Suppressor macrophage treated with lipopolysaccharide for 1 hour (primary cell): ENCODE data around the gene TRAPPC10.
A peak's percentile ranks its signal among the peaks of the same experiment; 100 is the strongest.

Source experiments
- DNase-seq, 3 donors: peaks; one replicate each; pipeline ENCODE4 v3.0.0-alpha.2; 2020 to 2022

Gene TRAPPC10, protein sequence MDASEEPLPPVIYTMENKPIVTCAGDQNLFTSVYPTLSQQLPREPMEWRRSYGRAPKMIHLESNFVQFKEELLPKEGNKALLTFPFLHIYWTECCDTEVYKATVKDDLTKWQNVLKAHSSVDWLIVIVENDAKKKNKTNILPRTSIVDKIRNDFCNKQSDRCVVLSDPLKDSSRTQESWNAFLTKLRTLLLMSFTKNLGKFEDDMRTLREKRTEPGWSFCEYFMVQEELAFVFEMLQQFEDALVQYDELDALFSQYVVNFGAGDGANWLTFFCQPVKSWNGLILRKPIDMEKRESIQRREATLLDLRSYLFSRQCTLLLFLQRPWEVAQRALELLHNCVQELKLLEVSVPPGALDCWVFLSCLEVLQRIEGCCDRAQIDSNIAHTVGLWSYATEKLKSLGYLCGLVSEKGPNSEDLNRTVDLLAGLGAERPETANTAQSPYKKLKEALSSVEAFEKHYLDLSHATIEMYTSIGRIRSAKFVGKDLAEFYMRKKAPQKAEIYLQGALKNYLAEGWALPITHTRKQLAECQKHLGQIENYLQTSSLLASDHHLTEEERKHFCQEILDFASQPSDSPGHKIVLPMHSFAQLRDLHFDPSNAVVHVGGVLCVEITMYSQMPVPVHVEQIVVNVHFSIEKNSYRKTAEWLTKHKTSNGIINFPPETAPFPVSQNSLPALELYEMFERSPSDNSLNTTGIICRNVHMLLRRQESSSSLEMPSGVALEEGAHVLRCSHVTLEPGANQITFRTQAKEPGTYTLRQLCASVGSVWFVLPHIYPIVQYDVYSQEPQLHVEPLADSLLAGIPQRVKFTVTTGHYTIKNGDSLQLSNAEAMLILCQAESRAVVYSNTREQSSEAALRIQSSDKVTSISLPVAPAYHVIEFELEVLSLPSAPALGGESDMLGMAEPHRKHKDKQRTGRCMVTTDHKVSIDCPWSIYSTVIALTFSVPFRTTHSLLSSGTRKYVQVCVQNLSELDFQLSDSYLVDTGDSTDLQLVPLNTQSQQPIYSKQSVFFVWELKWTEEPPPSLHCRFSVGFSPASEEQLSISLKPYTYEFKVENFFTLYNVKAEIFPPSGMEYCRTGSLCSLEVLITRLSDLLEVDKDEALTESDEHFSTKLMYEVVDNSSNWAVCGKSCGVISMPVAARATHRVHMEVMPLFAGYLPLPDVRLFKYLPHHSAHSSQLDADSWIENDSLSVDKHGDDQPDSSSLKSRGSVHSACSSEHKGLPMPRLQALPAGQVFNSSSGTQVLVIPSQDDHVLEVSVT

GRCh38 chr21:44011579-44012473 is at the start of gene TRAPPC10:
TRAPPC10 (plus strand) TSS chr21:44012309; CDS start chr21:44012494, 185 bp downstream.
- DNase-seq: peak; percentile 92 to 97 (median 96)

DNA sequence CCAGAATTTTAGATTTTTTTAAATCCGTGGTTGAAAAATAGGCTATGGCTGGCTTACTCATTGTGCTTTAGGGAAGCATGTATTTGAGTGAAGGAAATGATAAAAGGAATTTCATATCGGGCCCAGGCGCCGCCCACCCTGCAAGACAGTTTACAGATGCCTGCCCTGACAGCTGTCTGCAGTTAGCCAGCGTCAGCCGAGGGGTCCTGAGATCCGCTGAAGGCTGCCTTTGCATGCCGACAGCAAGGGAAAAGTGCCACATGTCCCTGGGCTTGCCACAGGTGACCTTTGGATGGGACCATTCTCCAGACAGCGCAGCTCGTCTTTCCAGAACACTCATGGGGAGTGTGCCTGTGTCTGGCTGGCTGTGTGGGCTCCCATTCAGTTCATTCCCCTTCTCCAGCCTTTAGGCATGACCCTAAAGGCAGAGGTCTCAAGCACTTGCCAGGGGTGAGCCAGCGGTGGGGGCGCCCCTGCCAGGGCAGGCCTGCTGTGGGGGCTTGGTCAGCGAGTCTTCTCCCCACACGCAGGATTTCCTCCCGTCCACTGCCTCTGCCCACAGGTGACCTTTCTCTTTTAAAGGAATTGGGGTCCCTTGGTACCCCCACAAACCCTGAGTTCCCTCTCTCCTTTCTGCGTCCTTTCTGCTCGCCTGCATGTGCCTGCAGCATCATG is 46.1 kb upstream of the TRAPPC10 start:
- no peak for DNase-seq

GRCh38 chr21:43966946-43967512 is 45.1 kb upstream of the TRAPPC10 start:
- no peak for DNase-seq

DNA sequence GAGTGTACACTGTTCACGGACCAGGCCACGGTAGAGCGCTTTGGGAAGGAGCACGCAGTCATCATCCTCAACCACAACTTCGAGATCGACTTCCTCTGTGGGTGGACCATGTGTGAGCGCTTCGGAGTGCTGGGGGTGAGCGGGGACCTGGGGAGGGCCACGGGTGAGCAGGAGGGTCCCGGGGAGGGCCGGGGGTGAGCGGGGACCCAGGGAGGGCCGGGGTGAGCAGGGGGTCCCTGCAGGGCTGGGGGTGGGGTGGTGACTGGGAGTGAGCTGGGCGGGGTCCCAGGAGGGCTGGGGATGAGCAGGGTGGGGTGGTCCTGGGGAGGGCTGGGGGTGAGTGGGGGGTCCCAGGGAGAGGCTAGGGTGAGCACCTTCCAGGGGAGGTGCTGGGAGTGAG is 44.1 kb upstream of the TRAPPC10 start:
- DNase-seq: no peak

DNA sequence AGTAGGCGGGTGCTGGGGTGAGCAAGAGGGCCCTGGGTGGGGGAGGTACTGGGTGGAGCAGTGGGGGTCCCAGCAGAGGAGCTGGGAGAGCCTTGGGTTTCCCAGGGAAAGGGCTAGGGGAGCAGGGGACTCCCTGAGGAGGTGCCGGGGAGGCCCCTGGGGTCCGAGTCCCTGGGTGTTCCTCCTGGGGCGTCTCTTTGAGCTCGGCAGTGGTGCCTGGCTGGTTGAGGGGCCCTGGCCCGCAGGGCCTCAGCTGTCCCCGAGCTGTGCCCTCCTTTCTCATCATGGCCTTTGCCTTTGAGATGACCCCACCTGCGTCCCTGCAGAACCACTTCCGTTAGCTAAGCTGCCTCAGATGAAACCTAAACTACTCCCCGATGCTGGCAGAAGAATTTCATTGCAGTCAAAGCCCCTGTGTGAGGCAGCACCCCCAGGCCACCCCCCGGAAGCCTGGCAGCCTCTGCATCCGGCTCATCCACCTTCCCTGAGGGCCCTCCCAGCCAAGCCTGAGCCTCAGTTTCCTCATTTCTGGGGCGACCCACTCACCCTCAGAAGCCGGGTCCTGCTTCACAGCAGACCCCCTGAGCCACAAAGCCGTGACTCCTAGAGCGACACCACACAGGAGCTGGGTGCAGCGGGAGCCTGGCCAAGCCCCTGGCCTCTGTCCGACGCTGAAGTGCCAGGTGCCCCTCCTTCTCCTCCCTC is 43.5 kb upstream of the TRAPPC10 start:
- no peak for DNase-seq

DNA sequence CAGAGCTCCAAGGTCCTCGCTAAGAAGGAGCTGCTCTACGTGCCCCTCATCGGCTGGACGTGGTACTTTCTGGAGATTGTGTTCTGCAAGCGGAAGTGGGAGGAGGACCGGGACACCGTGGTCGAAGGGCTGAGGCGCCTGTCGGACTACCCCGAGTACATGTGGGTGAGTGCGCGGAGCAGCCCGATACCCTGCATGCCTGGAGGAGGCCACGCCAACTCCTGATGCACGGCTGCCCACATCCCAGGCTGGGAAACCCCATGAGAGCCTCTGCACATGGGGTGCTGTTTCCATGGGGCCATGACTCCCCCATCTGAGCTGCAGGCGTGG is 43.0 kb upstream of the TRAPPC10 start:
- no peak for DNase-seq

DNA sequence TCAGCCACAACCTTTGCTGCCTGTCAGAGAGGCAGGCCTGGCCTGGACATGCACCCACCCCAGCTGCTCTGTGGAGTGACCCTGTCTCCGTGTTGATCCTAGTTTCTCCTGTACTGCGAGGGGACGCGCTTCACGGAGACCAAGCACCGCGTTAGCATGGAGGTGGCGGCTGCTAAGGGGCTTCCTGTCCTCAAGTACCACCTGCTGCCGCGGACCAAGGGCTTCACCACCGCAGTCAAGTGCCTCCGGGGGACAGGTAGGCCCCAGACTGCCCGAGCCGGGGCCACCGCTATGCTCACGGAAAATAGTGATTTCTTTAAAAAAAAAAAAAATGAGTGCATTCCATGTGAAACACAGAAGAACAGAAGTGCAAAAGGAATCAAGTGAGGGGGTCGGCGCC is 41.6 kb upstream of the TRAPPC10 start:
- no peak for DNase-seq

DNA sequence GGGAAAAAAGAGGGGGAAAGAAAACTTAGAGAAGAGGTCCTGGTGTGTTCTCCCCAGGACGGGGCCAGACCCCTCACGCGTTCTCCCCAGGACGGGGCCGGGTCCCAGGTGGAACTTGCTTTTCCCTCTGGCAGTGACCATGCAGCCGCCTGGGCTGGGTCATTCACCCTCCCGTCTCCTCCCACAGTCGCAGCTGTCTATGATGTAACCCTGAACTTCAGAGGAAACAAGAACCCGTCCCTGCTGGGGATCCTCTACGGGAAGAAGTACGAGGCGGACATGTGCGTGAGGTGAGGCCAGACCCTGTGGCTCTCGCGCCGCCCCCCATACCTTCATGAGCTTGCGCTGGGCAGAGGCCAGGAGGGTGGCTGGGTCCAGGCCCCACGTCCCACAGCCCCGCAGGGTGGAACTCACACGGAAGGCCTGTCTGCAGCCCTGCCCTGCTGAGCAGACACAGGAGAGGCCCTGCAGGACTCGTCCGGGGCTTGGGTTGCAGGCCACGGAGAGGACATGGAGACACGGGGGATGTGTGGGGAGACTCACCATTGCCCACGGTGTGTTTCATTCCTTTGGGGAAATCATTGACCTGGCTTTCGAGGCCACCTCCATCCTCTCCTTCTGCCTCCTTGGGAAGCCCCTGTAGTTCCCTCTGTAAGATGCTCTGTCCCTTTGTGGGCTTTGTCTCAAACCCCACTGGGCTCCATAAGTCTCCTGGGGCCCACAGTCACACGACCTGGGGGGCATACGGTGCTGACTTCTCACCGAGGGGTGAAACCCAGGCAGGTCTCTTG is 40.7 kb upstream of the TRAPPC10 start:
- peak in 2 of 3 donors; percentile 18 to 24 for DNase-seq

- DNase-seq: no peak
These were observed 40.2 kb upstream of the TRAPPC10 start for GRCh38 chr21:43971992-43972255.

- DNase-seq: no peak
These were observed 39.1 kb upstream of the TRAPPC10 start for GRCh38 chr21:43972850-43973633.

GRCh38 chr21:43973634-43973955 is 38.5 kb upstream of the TRAPPC10 start:
- DNase-seq: no peak

DNA sequence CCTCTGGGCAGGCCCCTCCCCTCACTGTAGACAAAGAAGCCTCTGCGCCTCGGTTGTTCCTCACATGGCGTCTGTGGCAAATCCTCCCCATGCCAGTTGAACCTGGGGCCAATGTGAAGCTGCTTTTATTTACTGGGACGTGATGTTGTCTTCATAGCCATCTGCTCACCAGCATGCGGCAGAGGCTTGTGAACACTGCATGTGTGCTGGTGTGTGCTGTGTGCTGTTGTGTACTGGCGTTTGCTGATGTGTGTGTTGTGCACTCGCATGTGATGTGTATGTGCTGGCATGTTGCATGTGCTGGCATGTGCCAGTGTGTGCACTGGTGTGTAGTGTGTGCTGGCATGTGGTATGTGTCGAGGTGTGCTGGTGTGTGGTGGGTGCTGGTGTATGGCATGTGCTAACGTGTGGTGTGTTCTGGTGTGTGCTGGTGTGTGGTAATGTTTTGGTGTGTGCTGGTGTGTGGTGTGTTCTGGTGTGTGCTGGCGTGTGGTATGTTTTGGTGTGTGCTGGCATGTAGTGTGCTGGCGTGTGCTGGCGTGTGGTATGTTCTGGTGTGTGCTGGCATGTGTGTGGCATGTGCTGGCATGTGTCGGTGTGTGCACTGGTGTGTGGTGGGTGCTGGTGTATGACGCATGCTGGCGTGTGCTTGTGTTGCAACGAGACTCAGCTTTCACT is 37.2 kb upstream of the TRAPPC10 start:
- no peak for DNase-seq

GRCh38 chr21:43975469-43976098 is 36.5 kb upstream of the TRAPPC10 start:
- peak; percentile 65 to 79 (median 66) for DNase-seq

GRCh38 chr21:43976661-43977060 is 35.4 kb upstream of the TRAPPC10 start:
- no peak for DNase-seq

GRCh38 chr21:43978060-43978459 is 34.0 kb upstream of the TRAPPC10 start:
- no peak for DNase-seq

DNA sequence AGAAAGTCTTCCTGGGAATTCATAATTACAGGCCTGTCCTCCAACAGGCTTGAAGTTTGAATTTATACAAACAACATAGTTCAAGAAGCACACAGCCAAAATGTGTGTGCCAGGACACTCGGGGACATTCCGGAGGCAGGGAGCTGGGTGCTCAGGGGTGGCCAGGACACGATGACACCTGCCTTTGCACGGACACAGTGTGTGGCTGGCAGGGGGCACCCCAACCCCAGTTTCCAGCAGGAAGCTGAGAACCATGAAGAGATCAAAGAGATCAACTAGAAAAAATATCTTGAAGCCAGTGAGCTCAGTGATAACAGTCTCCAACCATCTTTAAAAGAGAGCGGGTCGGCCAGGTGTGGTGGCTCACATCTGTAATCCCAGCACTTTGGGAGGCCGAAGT is 32.5 kb upstream of the TRAPPC10 start:
- DNase-seq: no peak

DNA sequence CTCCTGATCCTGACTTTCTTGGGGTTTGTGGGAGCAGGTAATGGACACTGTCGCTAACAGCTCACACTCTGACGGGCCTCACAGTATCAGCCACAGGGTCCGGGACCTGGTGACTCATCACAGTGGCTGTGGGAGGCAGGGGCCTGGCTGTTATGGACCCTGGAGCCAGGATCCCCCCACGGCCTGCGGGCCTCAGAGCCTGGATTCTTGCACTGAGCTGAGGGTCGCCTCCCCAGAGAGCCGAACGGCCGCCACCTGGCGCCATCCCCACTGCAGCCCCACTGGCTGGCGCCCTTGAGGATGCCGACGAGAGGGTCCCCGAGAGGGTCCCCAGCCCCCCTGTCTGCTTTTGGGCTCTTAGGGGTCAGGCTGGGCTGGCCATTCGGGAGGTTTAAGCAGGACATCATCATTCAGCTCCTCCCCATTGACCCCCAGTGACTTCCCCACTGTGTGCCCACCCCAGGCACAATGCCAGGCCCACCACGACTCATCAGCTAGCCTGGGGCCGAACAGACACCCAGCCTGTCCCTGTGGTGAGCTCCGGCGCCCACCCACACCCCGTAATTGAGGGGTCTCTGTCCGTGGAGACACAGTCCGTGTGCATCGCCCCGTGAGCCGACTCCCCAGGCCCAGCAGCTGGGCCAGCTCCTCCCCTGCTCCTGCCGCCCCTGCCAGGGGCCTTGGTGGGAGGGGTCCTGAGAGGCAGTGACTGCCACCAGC is 30.8 kb upstream of the TRAPPC10 start:
- no peak for DNase-seq

- no peak for DNase-seq
These were observed 30.3 kb upstream of the TRAPPC10 start for GRCh38 chr21:43981871-43982210.
